T-helper 22 cell (primary cell): ENCODE results near the gene CD300LG.
A peak's percentile ranks its signal among the peaks of the same experiment; 100 is the strongest.

Experiments used
- DNase-seq: peaks from one replicate; pipeline ENCODE4 v3.0.0-alpha.2; 2020; ENCODE audit warnings: low read depth

CD300LG gene

GRCh38 chr17:43907425-43907981 is 60.5 kb downstream of the CD300LG start, which contains the start of gene MPP2:
Gene MPP2, minus strand, starts transcription at chr17:43907536. Its CDS starts 3,076 bp downstream, at chr17:43904460.
- peak; percentile 38 for DNase-seq

GRCh38 chr17:43907998-43908721 is 61.2 kb downstream of the CD300LG start:
- DNase-seq: peak; percentile 23

GRCh38 chr17:43909537-43910231 is 62.7 kb downstream of the CD300LG start:
- no peak for DNase-seq

- no peak for DNase-seq
These were observed 64.9 kb downstream of the CD300LG start for GRCh38 chr17:43911904-43912303.

GRCh38 chr17:43912635-43913304 is 65.8 kb downstream of the CD300LG start:
- DNase-seq: no peak
